22Rv1 (cell line): ENCODE results near the gene RIGI.

ENCODE experiments used
- ZFX ChIP-seq: fragments of 450-650 bp; IDR thresholded peaks from 2 replicates; pipeline ENCODE4 v1.6.1; 2017; ENCODE audit warnings: antibody characterized with exemption, borderline replicate concordance
- TF ChIP-seq, protein P1 (sequence below): fragments of 450-650 bp; IDR thresholded peaks from 2 replicates; pipeline ENCODE4 v1.5.1; 2017; ENCODE audit warnings: mild to moderate bottlenecking

DNA sequence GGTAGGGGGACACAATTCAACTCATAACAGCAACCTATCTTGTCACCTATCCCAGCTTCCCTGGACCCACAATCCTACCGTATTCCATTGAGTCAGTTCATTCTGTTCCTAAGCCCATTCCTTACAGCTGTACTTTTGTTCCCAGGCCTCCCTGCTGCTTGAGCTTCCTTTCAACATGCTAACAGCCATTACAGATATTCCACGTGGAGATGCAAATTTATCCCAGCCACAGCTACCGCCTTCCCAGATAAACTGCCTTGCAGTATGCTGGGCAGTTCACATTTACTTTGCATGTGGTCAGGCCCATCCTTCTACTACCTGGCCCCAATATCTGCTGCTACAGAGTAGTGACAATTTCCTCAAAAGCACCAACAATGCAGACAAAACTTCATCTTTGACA is 23.0 kb downstream of the RIGI start:
- TF ChIP-seq, protein P1, sequence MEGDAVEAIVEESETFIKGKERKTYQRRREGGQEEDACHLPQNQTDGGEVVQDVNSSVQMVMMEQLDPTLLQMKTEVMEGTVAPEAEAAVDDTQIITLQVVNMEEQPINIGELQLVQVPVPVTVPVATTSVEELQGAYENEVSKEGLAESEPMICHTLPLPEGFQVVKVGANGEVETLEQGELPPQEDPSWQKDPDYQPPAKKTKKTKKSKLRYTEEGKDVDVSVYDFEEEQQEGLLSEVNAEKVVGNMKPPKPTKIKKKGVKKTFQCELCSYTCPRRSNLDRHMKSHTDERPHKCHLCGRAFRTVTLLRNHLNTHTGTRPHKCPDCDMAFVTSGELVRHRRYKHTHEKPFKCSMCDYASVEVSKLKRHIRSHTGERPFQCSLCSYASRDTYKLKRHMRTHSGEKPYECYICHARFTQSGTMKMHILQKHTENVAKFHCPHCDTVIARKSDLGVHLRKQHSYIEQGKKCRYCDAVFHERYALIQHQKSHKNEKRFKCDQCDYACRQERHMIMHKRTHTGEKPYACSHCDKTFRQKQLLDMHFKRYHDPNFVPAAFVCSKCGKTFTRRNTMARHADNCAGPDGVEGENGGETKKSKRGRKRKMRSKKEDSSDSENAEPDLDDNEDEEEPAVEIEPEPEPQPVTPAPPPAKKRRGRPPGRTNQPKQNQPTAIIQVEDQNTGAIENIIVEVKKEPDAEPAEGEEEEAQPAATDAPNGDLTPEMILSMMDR, result no peak
- no peak for TF ChIP-seq ZFX
